ENCODE data around the gene PXDC1.
"Not testable (repeated sequence)": the region's sequence is repeated elsewhere in the genome, so short reads cannot be mapped to it uniquely, and the experiment has no call there.

PXDC1 gene

DNA sequence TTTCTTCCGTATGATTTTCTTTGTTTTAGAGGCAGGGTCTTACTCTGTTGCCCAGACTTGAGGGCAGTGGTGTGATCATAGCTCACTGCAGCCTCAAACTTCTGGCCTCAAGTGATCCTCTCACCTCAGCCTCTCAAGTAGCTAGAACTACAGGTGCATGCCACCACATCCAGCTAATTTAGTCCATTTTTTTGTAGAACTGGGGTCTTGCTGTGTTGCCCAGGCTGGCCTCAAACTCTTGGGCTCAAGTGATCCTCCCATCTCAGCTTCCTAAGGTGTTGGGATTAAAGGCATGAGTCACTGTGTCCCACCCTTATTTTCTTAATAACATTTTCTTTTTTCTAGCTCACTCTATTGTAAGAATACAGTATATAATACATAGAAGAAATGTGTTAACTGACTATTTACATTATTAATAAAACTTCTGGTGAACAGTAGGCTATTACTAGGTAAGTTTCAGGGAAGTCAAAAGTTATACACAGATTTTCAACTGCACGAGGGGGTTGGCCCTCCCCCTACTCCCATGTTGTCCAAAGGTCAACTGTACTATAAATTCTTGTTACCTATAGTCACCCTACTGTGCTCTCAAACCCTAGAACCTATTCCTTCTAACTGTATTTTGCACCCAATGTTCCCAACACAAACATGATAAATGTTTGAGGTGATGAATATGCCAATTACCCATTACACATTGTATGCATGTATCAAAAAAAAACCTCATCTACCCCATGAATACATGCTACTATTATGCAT is 56.3 kb downstream of the PXDC1 start:
- H3K4me3 ChIP-seq (replicated peaks in 1 of 2; ENCODE audit: low read depth in 2 of 2, low read length in 2 of 2): no peak overlapping the region
- TF ChIP-seq, protein P1, sequence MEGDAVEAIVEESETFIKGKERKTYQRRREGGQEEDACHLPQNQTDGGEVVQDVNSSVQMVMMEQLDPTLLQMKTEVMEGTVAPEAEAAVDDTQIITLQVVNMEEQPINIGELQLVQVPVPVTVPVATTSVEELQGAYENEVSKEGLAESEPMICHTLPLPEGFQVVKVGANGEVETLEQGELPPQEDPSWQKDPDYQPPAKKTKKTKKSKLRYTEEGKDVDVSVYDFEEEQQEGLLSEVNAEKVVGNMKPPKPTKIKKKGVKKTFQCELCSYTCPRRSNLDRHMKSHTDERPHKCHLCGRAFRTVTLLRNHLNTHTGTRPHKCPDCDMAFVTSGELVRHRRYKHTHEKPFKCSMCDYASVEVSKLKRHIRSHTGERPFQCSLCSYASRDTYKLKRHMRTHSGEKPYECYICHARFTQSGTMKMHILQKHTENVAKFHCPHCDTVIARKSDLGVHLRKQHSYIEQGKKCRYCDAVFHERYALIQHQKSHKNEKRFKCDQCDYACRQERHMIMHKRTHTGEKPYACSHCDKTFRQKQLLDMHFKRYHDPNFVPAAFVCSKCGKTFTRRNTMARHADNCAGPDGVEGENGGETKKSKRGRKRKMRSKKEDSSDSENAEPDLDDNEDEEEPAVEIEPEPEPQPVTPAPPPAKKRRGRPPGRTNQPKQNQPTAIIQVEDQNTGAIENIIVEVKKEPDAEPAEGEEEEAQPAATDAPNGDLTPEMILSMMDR (IDR thresholded peaks at IDR 0.05; ENCODE audit: low read depth, low read length): no peak
- no peak for DNase-seq (ENCODE audit: low read depth in 2 of 2)

DNA sequence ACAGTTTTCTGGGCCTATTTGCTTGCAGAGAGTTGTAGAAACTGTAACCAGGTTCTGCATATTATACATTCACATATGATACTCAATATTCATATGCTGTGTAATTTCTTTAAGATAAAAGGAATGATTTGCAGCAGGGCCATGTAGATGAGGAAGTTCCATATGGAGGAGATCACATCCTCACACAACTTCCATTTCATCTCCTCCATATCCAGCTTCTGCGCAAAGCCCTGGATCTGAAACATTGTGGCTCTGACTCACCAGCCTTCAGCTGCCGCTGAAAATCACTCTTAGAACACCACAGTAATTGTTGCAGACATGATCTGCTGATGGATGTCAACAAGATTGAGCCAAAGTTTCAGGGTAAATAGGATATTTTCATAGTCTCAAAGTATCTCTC is 57.7 kb downstream of the PXDC1 start:
- no peak overlapping the region for H3K4me3 ChIP-seq (replicated peaks in 1 of 2; ENCODE audit: low read depth in 2 of 2, low read length in 2 of 2)
- TF ChIP-seq, protein P1 (IDR thresholded peaks at IDR 0.05; ENCODE audit: low read depth, low read length): no peak
- DNase-seq (ENCODE audit: low read depth in 2 of 2): no peak

DNA sequence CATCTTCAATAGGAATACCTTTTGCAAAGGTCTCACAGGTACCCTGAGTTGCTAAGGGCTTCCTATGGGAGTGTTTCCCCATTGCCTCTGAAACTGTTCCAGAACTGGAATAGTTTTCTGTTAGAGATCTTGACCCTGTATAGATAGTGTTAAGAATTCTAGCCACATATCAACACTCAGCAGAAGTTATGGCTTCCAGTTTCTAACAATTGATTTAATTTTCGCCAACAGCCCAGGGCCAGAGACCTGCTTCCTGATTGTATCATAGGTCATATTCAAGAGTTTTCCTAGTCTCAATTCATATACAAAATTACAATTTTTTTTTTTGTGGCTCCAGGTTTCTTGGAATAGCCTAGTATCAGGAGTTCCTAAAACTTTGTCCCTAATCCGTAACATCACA is 61.0 kb downstream of the PXDC1 start:
- no peak overlapping the region for H3K4me3 ChIP-seq (replicated peaks in 1 of 2; ENCODE audit: low read depth in 2 of 2, low read length in 2 of 2)
- no peak for DNase-seq (ENCODE audit: low read depth in 2 of 2)
- TF ChIP-seq, protein P1 (IDR thresholded peaks at IDR 0.05; ENCODE audit: low read depth, low read length): no peak

DNA sequence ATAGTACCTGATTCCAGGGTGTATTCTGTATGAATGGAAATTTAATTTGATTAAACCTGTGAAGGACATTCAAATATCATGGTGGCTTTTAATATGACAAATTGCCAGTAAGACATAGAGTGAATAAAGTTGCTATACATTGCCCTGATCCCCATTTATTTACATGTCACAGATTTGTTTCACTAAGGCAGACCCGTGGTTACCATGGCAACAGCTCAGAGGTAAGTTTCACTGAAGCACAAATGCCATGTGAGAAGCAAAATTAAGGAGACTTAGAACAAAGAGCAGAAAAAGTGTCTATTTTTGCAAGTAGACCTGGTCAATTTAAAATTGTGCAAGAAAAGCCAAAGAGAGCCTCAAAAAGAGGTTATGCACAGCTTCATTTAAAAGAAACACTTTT is 63.7 kb downstream of the PXDC1 start:
- TF ChIP-seq, protein P1 (IDR thresholded peaks at IDR 0.05; ENCODE audit: low read depth, low read length): no peak
- no peak for DNase-seq (ENCODE audit: low read depth in 2 of 2)
- no peak overlapping the region for H3K4me3 ChIP-seq (replicated peaks in 1 of 2; ENCODE audit: low read depth in 2 of 2, low read length in 2 of 2)

DNA sequence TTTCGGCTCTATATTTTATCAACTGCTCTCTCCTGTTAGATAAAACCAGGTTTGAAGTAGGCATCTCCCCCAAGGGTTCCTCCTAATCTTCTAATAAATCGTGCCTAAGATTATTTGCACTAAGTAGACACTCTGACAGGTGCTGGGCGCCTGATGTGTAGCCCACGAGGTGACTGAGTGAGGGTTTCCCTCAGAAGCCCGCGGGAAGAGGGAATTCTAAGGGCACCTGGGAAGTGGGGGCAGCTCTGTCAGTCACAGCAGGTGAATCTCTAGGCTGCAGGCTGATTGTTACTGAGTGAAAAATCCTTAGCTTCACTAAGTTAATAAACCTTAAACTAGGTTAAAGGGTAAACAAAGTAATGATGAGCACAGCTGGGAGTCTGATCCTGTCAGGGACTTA is 68.2 kb downstream of the PXDC1 start:
- H3K4me3 ChIP-seq (replicated peaks in 1 of 2; ENCODE audit: low read depth in 2 of 2, low read length in 2 of 2): no peak overlapping the region
- DNase-seq (ENCODE audit: low read depth in 2 of 2): no peak
- TF ChIP-seq, protein P1 (IDR thresholded peaks at IDR 0.05; ENCODE audit: low read depth, low read length): no peak

DNA sequence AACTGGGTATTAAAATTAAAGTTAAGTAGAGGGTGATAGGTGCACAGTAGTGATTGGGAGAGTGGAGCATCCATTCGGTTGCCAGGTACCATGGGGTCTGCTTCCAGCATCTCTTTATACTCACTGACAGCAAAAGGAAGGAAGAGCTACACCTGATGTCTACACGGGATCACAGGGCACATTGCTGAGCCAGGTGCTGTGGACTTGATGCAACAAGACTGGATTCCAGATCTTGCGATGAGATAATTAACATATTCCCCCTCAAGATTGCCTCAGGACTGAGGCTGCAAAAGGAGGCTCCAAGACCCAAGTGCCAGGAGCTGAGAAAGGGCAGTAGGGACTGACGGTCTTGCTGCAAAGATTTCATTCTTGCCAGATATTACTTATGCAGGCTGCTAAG is 72.6 kb downstream of the PXDC1 start:
- TF ChIP-seq, protein P1 (IDR thresholded peaks at IDR 0.05; ENCODE audit: low read depth, low read length): no peak
- no peak overlapping the region for H3K4me3 ChIP-seq (replicated peaks in 1 of 2; ENCODE audit: low read depth in 2 of 2, low read length in 2 of 2)
- no peak for DNase-seq (ENCODE audit: low read depth in 2 of 2)

DNA sequence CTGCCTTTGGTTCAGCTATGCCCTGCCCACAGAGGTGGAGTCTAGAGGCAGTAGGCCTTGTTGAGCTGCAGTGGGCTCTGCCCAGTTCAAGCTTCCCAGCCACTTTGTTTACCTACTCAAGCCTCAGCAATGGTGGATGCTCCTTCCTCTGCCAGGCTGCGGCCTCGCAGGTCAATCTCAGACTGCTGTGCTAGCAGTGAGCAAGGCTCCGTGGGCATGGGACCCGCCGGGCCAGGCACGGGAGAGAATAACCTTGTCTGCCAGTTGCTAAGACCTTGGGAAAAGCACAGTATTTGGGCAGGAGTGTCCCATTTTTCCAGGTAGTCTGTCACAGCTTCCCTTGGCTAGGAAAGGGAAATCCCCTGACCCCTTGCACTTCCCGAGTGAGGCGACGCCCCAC is 73.8 kb downstream of the PXDC1 start:
- H3K4me3 ChIP-seq (replicated peaks in 1 of 2; ENCODE audit: low read depth in 2 of 2, low read length in 2 of 2); DNase-seq (ENCODE audit: low read depth in 2 of 2): not testable (repeated sequence)

DNA sequence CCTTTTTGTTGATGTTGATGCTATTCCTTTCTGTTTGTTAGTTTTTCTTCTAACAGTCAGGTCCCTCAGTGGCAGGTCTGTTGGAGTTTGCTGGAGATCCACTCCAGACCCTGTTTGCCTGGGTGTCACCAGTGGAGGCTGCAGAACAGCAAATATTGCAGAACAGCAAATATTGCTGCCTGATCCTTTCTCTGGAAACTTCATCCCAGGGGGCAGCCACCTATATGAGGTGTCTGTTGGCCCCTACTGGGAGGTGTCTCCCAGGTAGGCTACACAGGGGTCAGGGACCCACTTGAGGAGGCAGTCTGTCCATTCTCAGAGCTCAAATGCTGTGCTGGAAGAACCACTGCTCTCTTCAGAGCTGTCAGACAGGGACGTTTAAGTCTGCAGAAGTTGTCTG is 74.2 kb downstream of the PXDC1 start:
- H3K4me3 ChIP-seq (replicated peaks in 1 of 2; ENCODE audit: low read depth in 2 of 2, low read length in 2 of 2); DNase-seq (ENCODE audit: low read depth in 2 of 2): not testable (repeated sequence)

Data from cardiac fibroblast (primary cell).